ENCODE results near the gene MARS2.
"Not testable (repeated sequence)": the region's sequence is repeated elsewhere in the genome, so short reads cannot be mapped to it uniquely, and the experiment has no call there.

MARS2 gene

DNA sequence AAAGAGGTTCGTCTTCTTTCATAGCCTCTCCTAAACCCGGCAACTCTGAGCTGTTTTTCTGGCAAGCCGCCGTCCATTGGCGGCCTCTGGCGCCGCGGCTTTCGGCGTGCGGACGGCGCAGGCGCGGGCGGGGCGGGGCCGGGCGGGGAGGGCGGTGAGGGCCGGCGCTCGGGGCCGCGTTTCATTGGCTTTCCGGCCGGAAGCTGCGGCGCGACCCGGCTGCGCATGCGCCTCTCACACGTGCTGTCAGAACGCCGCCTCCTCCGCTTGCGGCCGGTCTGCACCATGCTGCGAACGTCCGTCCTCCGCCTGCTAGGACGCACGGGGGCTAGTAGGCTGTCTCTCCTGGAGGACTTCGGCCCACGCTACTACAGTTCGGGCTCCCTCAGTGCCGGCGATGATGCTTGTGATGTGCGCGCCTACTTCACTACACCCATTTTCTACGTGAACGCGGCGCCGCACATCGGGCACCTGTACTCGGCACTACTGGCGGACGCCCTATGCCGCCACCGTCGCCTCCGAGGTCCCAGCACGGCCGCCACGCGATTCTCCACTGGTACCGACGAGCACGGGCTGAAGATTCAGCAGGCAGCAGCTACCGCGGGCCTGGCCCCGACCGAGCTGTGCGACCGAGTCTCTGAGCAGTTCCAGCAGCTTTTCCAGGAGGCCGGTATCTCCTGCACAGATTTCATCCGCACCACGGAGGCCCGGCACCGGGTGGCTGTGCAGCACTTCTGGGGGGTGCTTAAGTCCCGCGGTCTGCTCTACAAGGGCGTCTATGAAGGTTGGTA, at the start of gene MARS2:
Gene MARS2, plus strand, starts transcription at position 249 of the 791 bp plus-strand sequence. Its CDS starts 37 bp downstream, at position 286.
- peak; percentile 84 to 94 (median 91) for DNase-seq

DNA sequence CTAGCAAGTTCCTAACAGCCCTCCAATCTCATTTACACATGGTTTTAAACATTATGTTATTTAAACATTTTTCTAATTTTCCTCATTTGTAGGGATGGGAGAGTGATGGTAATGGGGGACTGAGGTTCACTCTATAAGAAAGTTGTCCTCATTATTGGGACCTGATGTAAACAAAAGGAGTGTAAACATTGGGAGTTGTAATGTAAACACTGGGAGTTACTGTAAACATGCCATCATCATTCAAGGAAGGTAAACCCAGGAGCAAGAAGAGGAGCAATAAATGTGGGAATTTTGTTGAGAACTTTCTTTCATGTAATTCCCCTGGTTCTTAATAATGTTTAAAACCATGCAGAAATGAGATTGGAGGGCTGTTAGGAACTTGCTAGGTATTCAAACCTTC, 47.6 kb upstream of the MARS2 start:
- DNase-seq: peak in 1 of 3 experiments; percentile 21

GRCh38 chr2:197661626-197662025, 43.5 kb upstream of the MARS2 start:
- DNase-seq: no peak

DNA sequence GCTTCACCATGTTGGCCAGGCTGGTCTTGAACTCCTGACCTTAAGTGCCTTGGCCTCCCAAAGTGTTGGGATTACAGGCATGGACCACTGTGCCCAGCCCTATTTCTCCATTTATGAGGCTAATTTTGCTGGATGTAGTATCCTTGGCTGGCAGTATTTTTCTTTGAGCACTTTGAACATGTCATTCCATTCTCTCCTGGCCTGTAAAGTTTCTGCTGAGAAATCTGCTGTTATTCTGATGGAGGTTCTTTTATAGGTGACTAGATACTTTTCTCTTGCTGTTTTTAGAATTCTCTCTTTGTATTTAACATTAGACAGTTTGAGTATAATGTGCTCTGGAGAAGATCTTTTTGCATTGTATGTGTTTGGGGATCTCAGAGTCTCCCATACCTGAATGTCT, 38.9 kb upstream of the MARS2 start:
- DNase-seq: no peak

GRCh38 chr2:197668296-197668695, 36.9 kb upstream of the MARS2 start:
- DNase-seq: no peak

DNA sequence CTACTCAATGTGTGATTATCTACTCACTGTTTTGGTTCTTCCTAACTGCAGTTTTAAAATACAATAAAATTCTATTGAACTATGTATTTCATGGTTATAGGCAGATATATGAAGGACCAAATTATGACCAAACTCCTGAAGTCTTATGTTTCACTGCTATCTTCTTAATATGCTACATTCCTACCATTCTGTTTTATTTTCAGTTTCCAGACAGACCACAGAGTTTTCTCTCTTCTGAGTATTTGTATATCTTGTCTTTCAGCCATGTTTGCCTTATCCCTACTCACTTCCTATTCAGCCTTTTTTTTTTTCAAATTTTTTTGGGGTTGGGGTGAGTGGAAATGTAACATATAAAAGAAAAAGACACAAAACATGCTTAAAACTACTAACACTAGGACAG, 36.1 kb upstream of the MARS2 start:
- no peak for DNase-seq

- no peak for DNase-seq
These were observed 32.7 kb upstream of the MARS2 start for GRCh38 chr2:197672371-197672893.

DNA sequence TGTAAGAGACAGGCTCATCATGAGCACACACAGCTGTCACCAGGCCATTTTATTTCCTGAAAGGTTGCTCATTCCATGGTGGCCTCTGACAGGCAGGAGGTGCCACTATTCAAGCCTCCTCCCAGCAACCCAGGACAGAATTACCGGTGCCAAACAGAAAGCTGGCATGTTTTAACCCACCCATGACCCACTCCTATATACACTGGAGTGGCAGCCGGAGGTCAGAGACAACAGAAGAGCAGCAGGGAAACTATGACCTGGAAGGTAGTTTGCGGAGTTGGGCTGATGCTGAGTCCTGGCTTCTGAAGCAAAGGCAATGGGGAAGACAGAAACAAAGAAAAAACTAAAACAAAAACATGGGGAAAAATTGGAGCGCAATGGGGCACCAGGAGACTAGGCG, 32.1 kb upstream of the MARS2 start:
- no peak for DNase-seq

GRCh38 chr2:197673606-197674005, 31.6 kb upstream of the MARS2 start:
- no peak for DNase-seq

- DNase-seq: no peak
These were observed 31.1 kb upstream of the MARS2 start for GRCh38 chr2:197674060-197674459.

DNA sequence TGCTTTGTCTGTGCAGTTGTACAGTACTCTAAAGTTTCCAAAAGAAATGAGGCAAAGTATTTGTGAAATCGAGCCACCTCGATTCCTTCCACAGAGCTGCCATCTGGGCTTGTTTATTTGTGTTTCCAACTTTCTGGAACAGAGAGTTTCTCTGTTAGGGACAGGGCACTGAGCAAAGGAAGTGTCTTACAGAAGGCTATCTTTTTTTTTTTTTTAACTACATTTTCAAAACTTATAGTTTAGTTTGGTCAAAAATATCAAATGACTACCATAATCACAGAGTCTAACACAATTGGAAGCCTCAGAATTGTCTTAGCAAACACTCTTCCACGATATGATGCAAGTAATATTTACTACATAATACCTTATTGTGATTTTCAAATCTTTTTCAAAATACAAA, 30.6 kb upstream of the MARS2 start:
- no peak for DNase-seq

DNA sequence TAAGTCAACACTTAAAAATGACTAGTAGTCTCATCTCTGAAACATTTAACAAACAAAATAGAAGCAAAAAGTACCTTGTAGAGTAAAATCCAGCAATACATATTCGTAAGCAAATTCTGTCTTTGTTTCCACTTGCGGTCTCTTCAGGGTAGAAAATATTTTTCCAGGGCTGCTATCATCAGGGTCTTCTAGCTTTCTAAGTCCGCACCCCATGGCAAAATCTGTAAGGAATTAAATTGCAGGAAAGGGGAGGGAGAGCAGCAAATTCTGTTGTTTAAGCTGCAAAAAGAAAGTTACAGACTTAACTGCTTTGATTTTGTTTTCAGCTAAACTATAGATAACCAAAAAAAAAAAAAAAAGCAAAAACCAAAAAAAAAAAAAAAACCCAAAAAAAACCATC, 29.9 kb upstream of the MARS2 start, which contains the start of gene RFTN2:
Gene RFTN2, minus strand, starts transcription at position 342 of the 400 bp plus-strand sequence. Its CDS starts 129 bp downstream, at position 213.
- no peak for DNase-seq

GRCh38 chr2:197675711-197676188, 29.4 kb upstream of the MARS2 start:
- no peak for DNase-seq

GRCh38 chr2:197677056-197677455, 28.1 kb upstream of the MARS2 start:
- DNase-seq: no peak

DNA sequence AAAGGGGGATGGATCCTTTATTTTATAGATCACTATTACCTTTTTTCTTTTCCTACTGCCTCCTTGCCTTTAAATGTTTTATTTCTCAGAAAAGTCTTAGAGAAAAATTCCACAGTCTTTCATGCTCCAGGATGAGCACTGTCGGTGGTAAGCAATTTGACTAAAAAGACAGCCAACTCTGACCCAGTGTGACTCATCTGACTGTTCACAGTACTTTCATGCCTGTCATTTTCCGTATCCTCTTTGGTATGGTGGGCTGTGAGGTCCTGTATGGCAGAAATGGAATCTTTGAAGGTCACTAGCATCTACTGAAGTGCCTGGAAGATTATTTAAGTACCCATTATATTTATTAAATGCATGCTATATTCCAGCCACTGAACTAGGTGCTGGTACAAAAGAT, 27.7 kb upstream of the MARS2 start:
- no peak for DNase-seq

DNA sequence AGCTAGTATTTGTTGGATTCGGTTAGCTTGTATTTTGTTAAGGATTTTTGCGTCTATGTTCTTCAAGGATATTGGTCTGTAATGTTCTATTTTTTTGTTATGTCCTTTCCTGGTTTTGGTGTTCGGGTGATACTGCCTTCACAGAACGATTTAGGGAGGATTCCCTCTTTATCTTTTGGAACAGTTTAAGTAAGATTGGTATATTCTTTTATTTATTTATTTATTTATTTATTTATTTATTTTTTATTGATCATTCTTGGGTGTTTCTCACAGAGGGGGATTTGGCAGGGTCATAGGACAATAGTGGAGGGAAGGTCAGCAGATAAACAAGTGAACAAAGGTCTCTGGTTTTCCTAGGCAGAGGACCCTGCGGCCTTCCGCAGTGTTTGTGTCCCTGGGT, 10.0 kb upstream of the MARS2 start:
- not testable (repeated sequence) for DNase-seq

DNA sequence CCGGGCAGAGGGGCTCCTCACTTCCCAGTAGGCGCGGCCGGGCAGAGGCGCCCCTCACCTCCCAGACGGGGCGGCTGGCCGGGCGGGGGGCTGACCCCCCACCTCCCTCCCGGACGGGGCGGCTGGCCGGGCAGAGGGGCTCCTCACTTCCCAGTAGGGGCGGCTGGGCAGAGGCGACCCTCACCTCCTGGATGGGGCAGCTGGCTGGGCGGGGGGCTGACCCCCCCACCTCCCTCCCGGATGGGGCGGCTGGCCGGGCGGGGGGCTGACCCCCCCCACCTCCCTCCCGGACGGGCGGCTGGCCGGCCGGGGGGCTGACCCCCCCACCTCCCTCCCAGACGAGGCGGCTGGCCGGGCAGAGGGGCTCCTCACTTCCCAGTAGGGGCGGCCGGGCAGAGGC, 9.2 kb upstream of the MARS2 start:
- DNase-seq: not testable (repeated sequence)

DNA sequence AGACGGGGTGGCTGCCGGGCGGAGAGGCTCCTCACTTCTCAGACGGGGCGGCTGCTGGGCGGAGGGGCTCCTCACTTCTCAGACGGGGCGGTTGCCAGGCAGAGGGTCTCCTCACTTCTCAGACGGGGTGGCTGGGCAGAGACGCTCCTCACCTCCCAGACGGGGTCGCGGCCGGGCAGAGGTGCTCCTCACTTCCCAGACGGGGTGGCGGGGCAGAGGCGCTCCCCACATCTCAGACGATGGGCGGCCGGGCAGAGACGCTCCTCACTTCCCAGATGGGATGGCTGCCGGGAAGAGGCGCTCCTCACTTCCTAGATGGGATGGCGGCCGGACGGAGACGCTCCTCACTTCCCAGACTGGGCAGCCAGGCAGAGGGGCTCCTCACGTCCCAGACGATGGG, 8.6 kb upstream of the MARS2 start:
- not testable (repeated sequence) for DNase-seq

DNA sequence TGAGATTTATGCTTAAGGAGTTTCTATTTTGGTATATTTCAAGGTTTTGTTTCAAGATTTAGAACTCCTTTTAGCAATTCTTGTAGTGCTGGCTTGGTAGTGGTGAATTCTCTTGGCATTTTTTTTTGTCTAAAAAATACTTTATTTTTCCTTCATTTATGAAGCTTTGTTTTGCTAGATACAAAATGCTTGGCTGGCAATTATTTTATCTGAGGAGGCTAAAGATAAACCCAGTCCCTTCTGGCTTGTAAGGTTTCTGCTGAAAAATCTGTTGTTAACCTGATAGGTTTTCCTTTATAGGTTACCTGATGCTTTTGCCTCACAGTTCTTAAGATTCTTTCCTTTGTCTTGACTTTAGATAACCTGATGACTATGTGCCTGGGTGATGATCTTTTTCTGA, 5.4 kb upstream of the MARS2 start:
- DNase-seq: not testable (repeated sequence)

- DNase-seq: no peak
These were observed 4.2 kb upstream of the MARS2 start for GRCh38 chr2:197700960-197701359.

DNA sequence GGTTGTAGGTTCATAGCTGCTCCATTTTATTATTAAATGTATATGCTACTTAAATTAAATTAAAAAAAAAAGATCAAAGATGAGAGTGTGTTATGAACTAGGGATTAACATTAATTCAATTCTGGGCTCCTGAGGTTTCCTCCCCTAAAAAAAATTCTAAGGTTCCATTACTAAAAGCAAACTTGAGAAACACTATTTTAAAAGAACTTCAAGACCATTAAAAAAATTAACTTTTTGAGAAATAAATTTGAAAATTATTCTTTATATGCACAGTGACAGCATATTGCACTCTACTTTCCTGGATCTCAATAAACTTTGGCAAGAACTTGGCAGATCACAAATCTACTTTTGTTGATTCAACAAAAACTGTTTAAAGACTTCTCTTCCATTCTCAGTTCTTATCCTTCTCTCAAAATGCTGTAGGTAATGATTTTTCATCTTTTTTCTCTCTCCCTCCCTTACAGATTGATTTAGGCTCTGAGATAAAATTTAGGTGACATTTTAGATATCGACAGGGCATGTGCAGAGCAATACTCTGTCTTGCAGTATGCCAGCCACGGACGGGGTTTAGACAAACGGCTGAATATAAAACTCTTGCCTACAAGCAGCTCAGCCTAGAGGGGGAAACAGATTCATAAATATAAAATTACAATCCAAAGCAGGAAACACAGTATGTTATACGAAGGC, 592 bp upstream of the MARS2 start:
- DNase-seq: no peak

DNA sequence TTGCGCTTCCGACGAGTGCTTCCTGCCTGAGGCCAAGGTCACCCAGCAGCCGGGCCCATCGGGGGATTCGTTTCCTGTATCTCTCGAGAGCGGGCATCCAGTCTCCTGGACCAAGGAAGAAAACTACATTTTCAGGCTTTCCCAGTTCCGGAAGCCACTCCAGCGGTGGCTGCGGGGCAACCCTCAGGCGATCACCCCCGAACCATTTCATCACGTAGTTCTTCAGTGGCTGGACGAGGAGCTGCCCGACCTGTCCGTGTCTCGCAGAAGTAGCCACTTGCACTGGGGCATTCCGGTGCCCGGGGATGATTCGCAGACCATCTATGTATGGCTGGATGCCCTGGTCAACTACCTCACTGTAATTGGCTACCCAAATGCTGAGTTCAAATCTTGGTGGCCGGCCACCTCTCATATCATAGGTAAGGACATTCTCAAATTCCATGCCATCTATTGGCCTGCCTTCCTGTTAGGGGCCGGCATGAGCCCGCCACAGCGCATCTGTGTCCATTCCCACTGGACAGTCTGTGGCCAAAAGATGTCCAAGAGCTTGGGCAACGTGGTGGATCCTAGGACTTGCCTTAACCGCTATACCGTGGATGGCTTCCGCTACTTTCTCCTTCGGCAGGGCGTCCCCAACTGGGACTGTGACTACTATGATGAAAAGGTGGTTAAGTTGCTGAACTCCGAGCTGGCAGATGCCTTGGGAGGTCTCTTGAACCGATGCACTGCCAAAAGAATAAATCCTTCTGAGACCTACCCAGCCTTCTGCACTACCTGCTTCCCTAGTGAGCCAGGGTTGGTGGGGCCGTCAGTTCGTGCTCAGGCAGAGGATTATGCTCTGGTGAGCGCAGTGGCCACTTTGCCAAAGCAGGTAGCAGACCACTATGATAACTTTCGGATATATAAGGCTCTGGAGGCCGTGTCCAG, 1.0 kb downstream of the MARS2 start:
- DNase-seq: no peak

- no peak for DNase-seq
These were observed 1.7 kb downstream of the MARS2 start for GRCh38 chr2:197706839-197707207.
